NCI-H1436 (cell line): ENCODE data around the gene ZNF768.
A peak's percentile ranks its signal among the peaks of the same experiment; 100 is the strongest.
"Not testable (repeated sequence)": the region's sequence is repeated elsewhere in the genome, so short reads cannot be mapped to it uniquely, and the experiment has no call there.

ENCODE experiments used
- DNase-seq: peaks from one replicate; lab custom pipeline; 2025; lab: John Stamatoyannopoulos, UW

The ZNF768 gene

DNA sequence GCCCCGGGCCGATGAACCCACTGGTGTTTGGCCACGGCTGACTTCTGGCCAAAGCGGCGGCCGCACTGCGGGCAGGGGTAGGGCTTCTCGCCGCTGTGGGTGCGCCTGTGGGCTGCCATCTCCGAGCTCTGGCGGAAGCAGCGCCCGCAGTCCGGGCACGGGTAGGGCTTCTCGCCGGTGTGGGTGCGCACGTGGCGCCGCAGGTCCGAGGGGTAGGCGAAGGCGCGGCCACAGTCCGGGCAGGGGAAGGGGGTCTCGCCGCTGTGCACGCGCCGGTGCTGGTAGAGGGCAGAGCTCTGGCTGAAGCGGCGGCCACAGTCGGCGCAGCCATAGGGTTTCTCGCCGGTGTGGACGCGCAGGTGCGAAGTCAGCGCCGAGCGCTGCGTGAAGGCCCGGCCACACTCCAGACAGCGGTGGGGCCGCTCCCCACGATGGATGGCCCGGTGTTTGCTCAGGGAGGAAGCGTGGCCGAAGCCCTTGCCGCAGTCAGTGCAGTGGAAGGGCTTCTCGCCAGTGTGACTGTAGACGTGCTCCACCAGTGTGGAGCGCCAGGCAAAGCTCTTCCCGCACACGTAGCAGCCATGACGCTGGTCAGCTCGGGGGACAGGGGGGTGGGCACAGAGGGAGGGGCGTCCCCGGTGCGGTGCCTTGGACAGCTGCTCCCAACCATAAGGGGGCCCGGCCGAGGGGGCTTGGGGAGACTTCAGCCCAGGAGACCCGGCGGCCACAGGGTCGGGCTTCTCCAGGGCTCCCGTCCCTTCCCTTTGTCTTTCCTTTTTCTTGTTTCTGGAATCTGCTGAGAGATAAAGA is 29.2 kb upstream of the ZNF768 start:
- DNase-seq: no peak

DNA sequence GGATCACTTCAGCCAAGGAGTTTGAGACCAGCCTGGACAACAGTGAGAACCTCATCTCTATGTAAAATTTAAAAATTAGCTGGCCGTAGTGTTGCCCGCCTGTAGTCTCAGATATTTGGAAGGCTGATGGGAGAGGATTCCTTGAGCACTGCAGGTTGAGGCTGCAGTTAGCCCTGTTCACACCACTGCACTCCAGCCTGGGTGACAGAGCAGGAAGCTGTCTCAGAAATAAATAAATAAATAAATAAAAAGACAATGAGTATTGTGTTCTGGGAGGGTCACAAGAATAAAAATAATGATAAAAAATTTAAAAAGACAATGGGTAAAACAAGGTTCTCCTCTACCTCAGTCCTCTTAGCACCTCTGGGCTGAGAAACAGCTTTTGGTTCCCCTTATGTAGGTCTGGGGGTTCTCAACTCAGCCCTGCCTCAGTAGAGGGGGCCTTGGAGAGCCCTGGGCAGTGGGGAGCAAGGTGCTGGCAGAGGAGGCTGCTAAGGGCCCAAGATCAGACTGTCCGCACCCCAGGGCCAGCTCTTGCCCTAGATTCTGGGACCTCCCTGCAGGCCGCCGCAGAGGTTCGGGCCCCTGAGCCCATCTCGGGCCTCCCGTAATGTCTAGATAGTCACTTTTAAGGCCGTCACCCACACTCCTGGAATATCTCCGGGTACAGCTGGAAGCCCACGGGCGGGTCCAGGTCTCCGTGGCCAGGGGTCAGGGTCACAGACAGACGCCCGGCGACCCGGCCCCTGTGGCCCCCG is 28.4 kb upstream of the ZNF768 start:
- DNase-seq: no peak

DNA sequence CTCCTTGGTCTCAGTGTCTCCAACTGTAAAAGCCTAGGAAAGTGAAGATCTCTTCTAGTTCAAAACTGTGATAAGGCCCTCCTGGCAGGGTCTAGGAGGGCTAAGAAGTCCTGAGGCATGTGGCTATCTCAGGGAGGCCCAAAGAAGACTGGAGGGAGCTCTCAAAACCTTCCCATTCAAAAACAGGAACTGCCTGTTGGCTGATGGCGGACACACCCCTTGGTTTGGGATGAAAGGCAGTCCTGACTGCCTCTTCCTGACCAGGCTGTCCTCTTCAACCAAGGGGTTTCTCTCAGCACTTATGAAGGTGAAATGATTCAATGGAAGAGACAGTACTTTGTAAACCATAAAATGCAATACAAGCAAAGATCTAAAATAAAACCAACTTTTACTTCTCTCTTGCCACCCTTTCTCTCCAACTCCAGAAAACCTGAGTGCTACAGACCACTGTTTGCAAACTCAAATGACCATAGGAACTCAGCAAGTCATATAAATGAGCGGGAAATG is 27.1 kb upstream of the ZNF768 start:
- no peak for DNase-seq

DNA sequence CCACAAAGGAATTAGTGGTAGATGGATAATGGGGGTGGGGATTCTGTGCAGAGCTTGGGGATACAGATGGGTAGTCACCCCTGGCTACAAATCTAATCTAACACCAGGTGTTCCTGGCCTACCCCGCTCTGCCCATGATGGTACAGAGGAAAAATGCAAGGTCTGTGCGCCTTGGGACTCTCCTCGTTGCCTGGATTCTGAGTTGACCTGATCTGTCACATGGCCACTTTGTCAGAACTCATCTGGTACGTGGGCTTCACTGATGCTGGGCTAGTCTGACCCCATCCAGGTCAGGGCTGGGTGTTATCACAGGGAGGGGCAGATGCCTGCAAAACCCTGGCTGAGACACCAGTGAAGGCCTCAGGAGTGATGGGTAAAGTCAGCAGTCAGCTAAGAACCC is 26.6 kb upstream of the ZNF768 start:
- DNase-seq: no peak

DNA sequence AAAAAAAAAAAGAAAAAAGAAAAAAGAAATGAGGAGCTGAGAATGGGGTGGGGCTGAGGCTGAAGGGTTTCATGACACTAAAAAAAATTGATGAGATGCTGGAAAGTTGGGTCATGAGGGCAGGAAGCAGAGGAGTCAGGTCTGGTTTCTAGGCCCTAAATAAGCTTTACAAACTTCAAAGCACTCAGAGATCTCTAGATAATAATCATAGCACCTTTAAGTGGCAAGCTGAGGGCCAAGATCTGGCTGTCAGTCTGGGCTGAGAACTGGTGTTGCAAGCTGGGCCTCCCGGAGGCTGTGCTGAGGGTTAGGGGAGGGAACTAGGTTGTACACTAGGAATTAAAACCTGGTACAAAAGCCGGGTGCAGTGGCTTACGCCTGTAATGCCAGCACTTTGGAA is 25.4 kb upstream of the ZNF768 start:
- DNase-seq: no peak

DNA sequence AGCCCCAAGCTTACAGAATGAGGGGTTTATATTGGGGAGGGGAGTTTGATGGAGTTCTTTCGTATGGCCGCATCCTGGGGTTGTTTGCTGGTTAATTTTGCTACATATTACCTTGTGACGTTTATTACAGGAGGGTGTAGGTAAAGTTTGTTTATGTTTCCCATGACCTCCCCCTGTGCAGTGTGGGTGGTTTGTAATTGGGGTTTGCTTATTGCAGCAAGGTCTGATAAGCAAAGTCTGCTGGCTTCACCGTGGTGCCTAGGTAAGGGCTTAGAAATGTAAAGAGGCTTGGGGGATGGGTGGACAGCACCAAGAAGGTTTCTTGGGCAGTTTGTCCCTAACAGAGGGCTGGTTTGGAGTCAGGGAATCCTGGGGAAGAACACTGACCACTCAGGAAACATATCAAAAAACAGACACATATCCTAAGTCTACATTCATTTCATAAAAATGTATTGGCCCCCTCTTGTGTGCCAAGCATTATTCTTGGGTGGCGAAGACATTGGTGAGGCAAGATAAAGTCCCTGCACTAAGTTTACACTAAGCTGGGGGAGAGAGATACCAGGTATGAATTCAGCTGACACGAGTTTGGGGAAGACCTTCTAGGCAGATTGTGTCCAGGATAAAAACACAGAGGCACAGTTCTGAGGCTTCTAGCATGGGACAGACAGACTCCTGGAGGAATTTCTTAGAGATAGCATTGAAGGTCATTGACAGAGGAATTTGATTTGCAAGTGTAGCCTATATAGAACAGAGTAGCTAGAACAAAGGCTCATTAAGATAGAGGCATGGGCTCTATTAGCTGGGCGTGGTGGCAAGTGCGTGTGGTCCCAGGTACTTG is 22.3 kb upstream of the ZNF768 start:
- no peak for DNase-seq

DNA sequence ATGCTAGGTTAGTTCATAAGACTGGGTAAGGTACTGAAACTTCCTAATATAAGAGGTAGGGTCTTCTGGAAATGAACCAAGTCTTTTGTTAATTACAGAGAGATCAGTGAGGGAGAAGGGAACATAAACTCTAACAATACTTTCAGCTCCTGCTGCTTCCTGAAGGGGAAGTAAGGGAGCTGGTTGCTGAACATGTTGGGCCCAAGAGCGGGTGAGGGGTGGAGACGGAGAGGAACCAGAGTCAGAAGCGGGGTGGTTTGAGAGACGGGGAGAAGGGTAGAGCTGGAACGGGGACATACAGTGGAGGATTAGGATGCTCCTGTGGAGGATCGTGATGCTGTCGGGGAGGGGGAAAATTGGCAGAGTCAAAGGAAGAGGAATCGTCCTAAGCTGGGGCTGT is 19.7 kb upstream of the ZNF768 start:
- no peak for DNase-seq

DNA sequence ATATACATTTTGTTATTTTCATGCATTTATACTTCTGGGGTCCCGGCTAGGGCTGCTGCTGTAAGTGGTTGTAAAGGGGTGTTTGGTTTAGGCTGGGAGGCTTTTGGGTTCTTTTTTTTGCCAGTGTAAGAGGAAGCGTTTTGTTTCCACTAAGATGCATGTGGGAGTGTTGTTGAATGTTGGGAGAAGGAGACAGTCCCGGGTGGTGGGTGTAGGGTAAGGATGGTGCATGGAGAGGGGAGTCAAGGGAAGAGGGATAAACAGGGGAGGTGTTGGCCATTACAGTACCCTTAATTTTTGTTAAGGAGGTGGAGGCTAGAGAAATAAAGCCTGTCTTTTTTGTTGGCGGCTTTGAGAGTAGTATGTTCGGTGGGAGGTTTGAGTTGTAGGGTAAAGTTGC is 16.7 kb upstream of the ZNF768 start:
- no peak for DNase-seq

DNA sequence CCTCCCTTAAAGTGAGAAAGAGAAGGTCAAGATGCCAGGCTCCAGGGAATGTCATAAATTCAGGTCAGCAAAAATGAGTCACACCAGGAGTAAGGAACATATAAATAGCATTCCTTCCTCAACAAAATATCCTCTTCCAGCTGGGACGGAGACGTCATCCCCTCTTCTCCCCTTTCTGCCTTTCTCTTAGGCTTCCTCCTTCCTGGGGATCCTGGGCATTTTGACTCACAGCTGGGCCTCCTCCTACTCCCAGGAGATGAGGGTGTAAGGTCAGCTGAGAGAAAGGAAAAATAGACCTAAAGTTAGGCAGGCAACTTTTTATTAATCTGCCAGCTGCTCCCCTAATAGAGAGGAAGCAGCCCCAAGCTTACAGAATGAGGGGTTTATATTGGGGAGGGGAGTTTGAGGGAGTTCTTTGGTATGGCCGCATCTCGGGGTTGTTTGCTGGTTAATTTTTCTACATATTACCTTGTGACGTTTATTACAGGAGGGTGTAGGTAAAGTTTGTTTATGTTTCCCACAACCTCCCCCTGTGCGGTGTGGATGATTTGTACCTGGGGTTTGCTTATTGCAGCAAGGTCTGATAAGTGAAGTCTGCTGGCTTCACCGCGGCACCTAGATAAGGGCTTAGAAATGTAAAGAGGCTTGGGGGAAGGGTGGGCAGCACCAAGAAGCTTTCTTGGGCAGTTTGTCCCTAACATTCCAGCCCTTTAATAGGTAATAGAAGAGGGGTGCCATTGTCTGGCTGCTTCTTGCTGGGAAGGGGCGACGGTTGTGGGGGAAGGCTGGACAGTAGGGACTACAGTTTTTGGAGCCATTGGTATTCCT is 15.3 kb upstream of the ZNF768 start:
- no peak for DNase-seq

DNA sequence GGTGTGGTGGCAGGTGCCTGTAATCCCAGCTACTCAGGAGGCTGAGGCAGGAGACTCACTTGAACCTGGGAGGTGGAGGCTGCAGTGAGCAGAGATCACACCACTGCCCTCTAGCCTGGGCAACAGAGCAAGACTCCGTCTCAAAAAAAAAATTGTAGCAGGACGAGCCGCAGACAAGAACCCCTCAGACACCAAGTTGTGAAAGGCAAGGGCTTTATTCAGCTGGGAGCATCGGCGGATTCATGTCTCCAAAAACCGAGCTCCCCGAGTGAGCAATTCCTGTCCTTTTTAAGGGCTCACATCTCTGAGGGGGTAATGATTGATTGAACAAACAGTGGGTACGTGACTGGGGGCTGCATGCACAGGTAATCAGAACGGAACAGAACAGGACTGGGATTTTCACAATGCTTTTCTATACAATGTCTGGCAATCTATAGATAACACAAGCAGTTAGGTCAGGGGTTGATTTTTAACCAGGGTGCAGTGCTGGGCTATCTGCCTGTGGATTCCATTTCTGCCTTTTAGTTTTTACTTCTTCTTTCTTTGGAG is 14.6 kb upstream of the ZNF768 start:
- not testable (repeated sequence) for DNase-seq

DNA sequence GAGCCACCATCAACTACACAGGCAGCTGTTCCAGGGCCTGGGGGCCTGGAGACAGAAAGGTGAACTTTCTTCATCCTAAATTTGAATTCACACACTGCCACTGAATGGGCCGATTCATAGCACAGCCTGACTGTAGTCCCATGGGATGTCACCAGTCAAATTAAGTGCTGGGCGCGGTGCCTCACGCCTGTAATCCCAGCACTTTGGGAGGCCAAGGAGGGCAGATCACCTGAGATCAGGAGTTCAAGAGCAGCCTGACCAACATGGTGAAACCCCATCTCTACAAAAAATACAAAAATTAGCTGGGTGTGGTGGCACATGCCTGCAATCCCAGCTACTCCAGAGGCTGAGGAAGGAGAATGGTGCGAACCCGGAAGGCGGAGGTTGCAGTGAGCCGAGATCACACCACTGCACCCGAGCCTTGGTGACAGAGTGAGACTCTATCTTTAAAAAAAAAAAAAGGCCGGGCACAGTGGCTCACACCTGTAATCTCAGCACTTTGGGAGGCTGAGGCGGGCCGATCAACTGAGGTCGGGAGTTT is 13.7 kb upstream of the ZNF768 start:
- not testable (repeated sequence) for DNase-seq

DNA sequence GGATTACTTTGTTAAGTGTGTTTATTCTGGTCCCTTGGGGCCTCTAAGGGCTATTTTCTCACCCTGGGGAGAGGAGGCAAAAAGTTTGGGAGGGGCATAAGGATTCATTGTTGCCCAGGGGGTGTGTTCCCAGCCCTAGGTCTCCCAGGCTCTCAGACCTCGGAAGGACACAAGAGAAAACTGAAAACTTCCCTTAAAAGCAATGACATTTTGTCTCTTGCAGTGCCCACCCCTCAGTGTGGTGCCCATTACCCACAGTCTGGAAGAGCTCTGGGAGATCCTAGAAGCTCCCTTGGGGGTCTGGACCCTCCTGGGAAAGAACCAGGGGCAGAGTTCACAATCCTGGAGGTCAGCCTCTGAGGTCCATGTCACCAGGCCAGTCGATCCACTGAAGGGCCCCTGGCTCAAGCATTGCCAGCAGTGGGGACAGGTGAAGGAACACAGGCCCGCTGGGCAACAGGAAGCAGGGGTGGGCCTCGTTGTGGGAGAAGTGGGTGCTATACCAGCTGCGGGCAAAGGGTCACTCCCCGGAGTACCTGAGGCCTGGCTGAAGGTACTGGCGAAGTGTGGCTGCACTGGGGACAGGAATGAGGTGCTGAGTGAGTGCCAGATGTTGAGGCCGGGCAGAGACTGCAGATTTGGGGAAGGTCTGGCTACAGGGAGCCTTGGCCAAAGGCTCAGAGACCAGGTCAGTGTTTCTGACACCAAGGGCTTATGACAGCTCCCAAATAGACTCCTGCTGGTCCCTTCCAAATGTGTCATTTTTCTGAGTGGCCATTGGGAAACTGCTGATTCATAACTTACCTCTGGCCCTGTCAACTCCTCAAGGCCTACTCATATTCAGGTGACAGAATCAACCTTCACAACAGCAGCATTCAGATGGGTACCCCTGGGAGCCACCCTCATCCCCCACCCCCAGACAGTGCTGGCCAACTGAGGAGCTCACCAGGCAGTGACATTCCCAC is 12.9 kb upstream of the ZNF768 start:
- no peak for DNase-seq

DNA sequence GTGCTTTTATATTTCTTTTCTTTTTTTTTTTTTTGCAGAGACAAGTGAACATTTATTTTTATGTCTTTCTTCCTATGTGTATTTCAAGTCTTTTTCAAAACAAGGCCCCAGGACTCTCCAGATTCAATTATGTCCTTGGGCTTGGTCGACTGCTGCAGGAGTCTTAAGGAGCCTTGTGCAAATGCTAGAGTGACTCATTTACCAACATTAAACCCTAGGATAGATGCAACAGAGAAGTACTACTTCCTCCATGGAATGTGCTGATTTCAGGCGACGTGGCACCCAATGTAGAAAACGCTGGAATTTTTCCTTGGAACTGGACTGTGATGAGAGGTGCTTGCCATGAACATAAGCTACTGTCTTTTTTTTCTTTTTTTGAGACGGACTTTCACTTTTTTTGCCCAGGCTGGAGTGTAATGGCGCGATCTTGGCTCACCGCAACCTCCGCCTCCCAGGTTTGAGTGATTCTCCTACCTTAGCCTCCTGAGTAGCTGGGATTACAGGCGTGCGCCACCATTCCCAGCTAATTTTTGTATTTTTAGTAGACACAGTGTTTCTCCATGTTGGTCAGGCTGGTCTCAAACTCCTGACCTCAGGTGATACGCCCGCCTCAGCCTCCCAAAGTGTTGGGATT is 10.1 kb upstream of the ZNF768 start:
- DNase-seq: not testable (repeated sequence)

DNA sequence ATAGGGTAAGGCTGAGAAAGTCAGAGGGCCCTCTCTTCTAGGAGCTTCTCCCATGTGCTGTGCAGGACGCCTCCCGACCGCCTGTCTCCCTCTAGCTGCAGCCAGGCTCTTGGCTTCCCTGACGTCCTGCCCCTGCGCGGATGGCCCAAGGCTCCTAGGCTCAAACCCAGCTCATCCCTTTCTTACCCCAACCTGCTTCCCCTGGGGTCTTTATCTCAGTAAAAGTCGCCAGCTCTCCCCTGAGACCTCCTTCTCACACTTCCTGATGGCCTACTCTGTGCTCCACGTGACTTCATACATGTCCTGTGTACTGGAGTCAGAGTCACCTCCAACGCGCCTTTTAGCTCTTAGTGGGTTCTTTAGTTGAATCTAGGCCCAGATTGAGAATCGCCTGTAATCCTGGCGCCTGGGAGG is 9.4 kb upstream of the ZNF768 start:
- peak; percentile 71 for DNase-seq

DNA sequence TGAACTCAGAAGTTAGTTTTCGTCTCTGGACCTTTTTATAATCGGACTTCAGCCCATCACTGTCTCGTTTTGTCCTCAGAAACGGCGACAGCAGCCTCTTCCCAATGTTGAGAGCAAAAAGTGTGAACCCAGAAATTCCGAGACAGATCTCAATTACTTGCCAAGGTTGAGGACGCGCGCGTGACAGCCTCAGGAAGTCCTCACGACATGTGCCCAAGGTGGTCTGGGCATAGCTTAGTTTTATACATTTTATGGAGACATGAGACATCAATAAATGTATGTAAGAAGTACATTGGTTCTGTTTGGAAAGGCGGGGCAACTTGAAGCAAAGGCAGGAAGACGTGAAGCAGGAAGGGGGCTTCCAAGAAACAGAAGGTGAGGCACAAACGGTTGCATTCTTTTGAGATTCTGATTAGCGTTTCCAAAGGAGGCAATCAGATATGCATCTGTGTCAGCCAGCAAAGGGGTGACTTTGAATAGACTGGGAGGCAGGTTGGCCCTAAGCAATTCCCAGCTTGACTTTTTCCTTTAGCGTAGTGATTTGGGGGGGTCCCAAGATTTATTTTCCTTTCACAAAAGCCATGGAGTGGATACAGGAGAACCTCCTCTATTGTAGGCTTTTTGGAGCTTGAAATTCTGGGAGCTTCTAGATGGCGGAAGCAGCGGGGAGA is 8.9 kb upstream of the ZNF768 start:
- no peak for DNase-seq

DNA sequence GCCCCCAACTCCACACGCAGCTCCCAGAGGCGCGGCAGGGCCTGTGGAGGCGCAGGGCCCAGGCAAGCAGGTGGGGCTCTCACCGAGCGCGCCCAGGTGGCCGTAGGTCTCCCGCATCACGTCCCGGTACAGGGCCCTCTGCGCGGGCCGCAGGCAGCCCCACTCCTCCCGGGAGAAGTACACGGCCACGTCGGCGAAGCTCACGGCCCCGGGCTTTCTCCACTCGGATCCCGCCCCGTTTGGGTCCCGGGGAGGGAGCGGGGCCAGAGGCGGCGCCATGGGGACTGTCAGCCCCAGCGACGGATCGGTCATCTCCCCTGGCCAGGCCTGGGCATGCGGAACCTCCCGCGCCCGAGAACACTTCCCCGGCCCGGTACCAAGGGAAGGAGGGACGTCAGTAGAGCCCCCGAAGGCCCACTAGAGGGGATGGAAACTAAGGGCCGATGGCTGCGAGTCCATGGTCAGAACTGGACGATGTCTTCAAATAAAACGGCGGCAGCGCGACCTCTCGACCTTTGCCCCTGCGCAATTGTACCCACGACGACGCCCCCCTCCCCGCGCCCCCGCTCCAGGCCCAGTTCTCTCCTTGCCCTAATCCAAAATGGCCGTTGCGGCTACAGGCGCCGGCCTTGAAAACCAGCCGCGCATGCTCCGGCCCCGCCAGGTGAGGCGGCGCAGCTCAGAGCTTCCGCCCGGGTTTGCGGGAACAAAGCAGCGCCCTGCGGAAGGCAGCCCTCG is 8.2 kb upstream of the ZNF768 start, which contains the start of gene ZNF747:
Gene ZNF747, minus strand, starts transcription at position 491 of the 738 bp plus-strand sequence. Its CDS starts 179 bp downstream, at position 312.
- peak; percentile 89 for DNase-seq

DNA sequence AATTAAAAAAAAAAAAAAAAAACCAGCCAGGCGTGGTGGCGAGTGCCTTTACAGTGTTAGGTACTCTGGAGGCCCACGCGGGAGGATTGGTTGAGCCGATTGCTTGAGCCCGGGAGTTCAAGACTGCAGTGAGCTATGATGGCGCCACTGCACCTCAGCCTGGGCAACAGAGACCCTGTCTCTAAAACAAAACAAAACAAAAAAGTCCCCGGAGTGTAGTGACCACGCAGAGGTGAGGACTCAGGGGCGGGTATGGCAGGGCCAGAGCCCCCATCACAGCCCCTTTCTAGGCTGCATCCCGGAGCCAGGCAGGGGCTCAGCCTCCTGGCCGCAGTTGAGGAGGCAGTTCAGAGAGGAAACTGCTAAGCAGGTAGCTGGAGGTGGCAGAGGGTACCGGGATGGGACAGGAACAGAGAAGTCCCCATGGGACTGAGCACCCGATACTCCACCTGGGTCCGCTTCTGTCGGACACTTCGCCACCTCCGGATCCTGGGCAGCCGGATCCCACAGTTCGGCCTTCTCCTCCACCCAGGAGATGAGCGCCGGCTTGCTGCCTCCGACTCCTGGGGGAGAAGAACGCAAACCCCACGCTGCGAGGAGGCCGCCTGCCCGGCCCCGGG is 7.5 kb upstream of the ZNF768 start:
- no peak for DNase-seq
